CD14-positive monocyte (primary cell): ENCODE data around the gene ZDBF2. TPM values are rescaled to one million over a fixed set of nuclear protein-coding genes. Genes with fewer than 3 reads are reported as not detected.

ENCODE experiments used
- DNase-seq, 3 donors: peaks; one replicate each; pipeline ENCODE4 v3.0.0-alpha.2; 2011 to 2022
- H2AFZ ChIP-seq: 2 replicates; pipeline ENCODE4 v1.6.0; 2012; ENCODE audit warnings: mild to moderate bottlenecking, low read depth, low read length, inconsistent platforms; ENCODE audit not compliant: insufficient read depth, poor library complexity, severe bottlenecking
- H3K27ac ChIP-seq, 2 donors: 1 replicate in 1 of 2; 2 replicates in 1 of 2; pipeline ENCODE4 v1.5.1; 2012 to 2013; ENCODE audit warnings: low read length in 2 of 2, control low read depth in 1 of 2, inconsistent platforms in 1 of 2, low read depth in 1 of 2, mild to moderate bottlenecking in 1 of 2
- H3K27me3 ChIP-seq, 2 donors: one replicate each; pipeline versions ENCODE4 v1.6.0 to v1.6.1; 2011 to 2013; ENCODE audit warnings: low read length in 2 of 2; ENCODE audit not compliant: control insufficient read depth in 2 of 2, insufficient read depth in 2 of 2
- H3K36me3 ChIP-seq, 2 donors: replicated peaks in 1 of 2; 1 replicate in 1 of 2; 2 replicates in 1 of 2; pipeline versions ENCODE4 v1.5.1 to v1.6.1; 2012 to 2013; ENCODE audit warnings: low read length in 2 of 2, control low read depth in 1 of 2, inconsistent platforms in 1 of 2, mild to moderate bottlenecking in 1 of 2; ENCODE audit not compliant: insufficient read depth in 2 of 2, control insufficient read depth in 1 of 2
- H3K4me1 ChIP-seq, 2 donors: 1 replicate in 1 of 2; 2 replicates in 1 of 2; pipeline versions ENCODE4 v1.5.1 to v1.6.1; 2012 to 2013; ENCODE audit warnings: low read length in 2 of 2, control low read depth in 1 of 2, inconsistent platforms in 1 of 2, mild to moderate bottlenecking in 1 of 2, moderate library complexity in 1 of 2; ENCODE audit not compliant: insufficient read depth in 2 of 2, control insufficient read depth in 1 of 2
- H3K4me2 ChIP-seq: replicated peaks from 2 replicates; pipeline ENCODE3; 2012; ENCODE audit warnings: low read length, moderate library complexity, mild to moderate bottlenecking; ENCODE audit not compliant: poor library complexity, severe bottlenecking; ENCODE audit errors: extremely low read depth
- H3K4me3 ChIP-seq, 3 experiments: fragments of 200-600 bp in 1 of 3; sonication (generic) in 1 of 3; replicated peaks in 1 of 3; 1 replicate in 2 of 3; 2 replicates in 1 of 3; pipeline ENCODE4 v1.5.1; 2011 to 2013; ENCODE audit warnings: low read length in 3 of 3, mild to moderate bottlenecking in 3 of 3, control low read depth in 2 of 3, low read depth in 2 of 3, inconsistent platforms in 1 of 3, moderate library complexity in 1 of 3
- H3K79me2 ChIP-seq: 2 replicates; pipeline ENCODE4 v1.6.0; 2012; ENCODE audit warnings: mild to moderate bottlenecking, control low read depth, inconsistent platforms, low read length, moderate library complexity; ENCODE audit not compliant: insufficient read depth
- H3K9ac ChIP-seq: 2 replicates; pipeline ENCODE4 v1.6.0; 2017; ENCODE audit warnings: low read length, mild to moderate bottlenecking; ENCODE audit not compliant: insufficient read depth, poor library complexity, severe bottlenecking
- H3K9me3 ChIP-seq, 2 donors: replicated peaks in 1 of 2; 1 replicate in 1 of 2; 2 replicates in 1 of 2; pipeline versions ENCODE4 v1.5.1 to v1.6.1; 2012 to 2013; ENCODE audit warnings: low read length in 2 of 2, control low read depth in 1 of 2; ENCODE audit not compliant: control insufficient read depth in 1 of 2, insufficient read depth in 1 of 2
- H4K20me1 ChIP-seq: 2 replicates; pipeline ENCODE4 v1.6.0; 2012; ENCODE audit warnings: mild to moderate bottlenecking, low read length, control low read depth, moderate library complexity; ENCODE audit not compliant: insufficient read depth
- H3K27ac Mint-ChIP-seq, 7 donors: one replicate each; pipeline ENCODE4 v1.8.0; 2020; ENCODE audit warnings: mild to moderate bottlenecking in 7 of 7, mixed read lengths in 7 of 7, moderate library complexity in 6 of 7, inconsistent platforms in 2 of 7
- H3K27me3 Mint-ChIP-seq, 3 donors: one replicate each; pipeline ENCODE4 v1.8.0; 2021 to 2022; ENCODE audit warnings: low read depth in 3 of 3, mild to moderate bottlenecking in 3 of 3, mixed read lengths in 3 of 3, moderate library complexity in 3 of 3, inconsistent platforms in 1 of 3
- H3K36me3 Mint-ChIP-seq, 2 donors: one replicate each; pipeline ENCODE4 v1.8.0; 2020; ENCODE audit warnings: mixed read lengths in 2 of 2, inconsistent platforms in 1 of 2, mild to moderate bottlenecking in 1 of 2
- H3K4me1 Mint-ChIP-seq: one replicate; pipeline ENCODE4 v1.8.0; 2020; ENCODE audit warnings: mild to moderate bottlenecking, mixed read lengths
- H3K4me3 Mint-ChIP-seq, 2 donors: one replicate each; pipeline ENCODE4 v1.8.0; 2020; ENCODE audit warnings: mild to moderate bottlenecking in 2 of 2, mixed read lengths in 2 of 2, moderate library complexity in 1 of 2
- H3K9me3 Mint-ChIP-seq, 7 donors: one replicate each; pipeline ENCODE4 v1.8.0; 2020 to 2022; ENCODE audit warnings: mixed read lengths in 7 of 7, mild to moderate bottlenecking in 6 of 7, moderate library complexity in 6 of 7, inconsistent platforms in 2 of 7
- CTCF ChIP-seq: fragments of 200-600 bp; IDR thresholded peaks from one replicate; pipeline ENCODE4 v1.8.0; 2022; ENCODE audit warnings: antibody characterized with exemption, mild to moderate bottlenecking
- whole genome bisulfite sequencing: methylation state at CpG from one replicate; pipeline ENCODE4 v1.1.5; 2013; ENCODE audit warnings: missing lambda C conversion rate; ENCODE audit not compliant: insufficient coverage; 5-methylcytosine and 5-hydroxymethylcytosine counted together
- intact Hi-C, 2 donors: fragments of 100-400 bp; cut with micrococcal nuclease; formaldehyde crosslinking; loops; one replicate each; pipeline versions ENCODE4 v1.15.0 to v1.15.1; 2023
- polyA plus RNA-seq, 3 donors: library from polyadenylated mRNA; depleted of rRNA in 1 of 3; unstranded in 2 of 3; stranded (reverse) in 1 of 3; fragments of 300-500 nt in 2 of 3; fragments of >200 nt in 1 of 3; fragmentation: Illumina TruSeq in 2 of 3; gene quantifications; 1 replicate in 2 of 3; 2 replicates in 1 of 3; pipeline ENCODE4 v1.2.3, GENCODE V29; 2012 to 2021

The ZDBF2 gene
- polyA plus RNA-seq, 3 donors, result 0.16 to 0.18 TPM; not detected in 1

- H3K27ac Mint-ChIP-seq, result no peak overlapping the region
- no peak overlapping the region for H3K27ac ChIP-seq
- intact Hi-C loops, result no loop called here
- no peak overlapping the region for H2AFZ ChIP-seq
- peaks cover 0 to 15% (median 12%) of the 10 kb centered on the region in 7 donors for H3K9me3 Mint-ChIP-seq
- no peaks in the 10 kb centered on the region for H3K36me3 ChIP-seq
- no peaks in the 10 kb centered on the region for H3K4me1 ChIP-seq
- DNase-seq, result no peak
- H3K9me3 ChIP-seq, result peaks cover 0 to 10% of the 10 kb centered on the region in 2 donors
- no peak for TF ChIP-seq CTCF
- no peaks in the 10 kb centered on the region for H3K79me2 ChIP-seq
- H3K27me3 ChIP-seq, result no peaks in the 10 kb centered on the region
- no peaks in the 10 kb centered on the region for H3K36me3 Mint-ChIP-seq
- H3K4me1 Mint-ChIP-seq, result no peaks in the 10 kb centered on the region
- no peaks in the 10 kb centered on the region for H4K20me1 ChIP-seq
- no peak overlapping the region for H3K4me3 Mint-ChIP-seq
- no peak overlapping the region for H3K4me3 ChIP-seq
- H3K4me2 ChIP-seq, result no peak overlapping the region
- no peak overlapping the region for H3K9ac ChIP-seq
- no CpG with 5 or more reads among the region's 3 CpGs for WGBS
- H3K27me3 Mint-ChIP-seq, result peaks cover 0 to 1% (median 0%) of the 10 kb centered on the region in 3 donors
Observed at GRCh38 chr2:206345606-206346005, 71.1 kb downstream of the ZDBF2 start.

GRCh38 chr2:206349375-206349774, 74.9 kb downstream of the ZDBF2 start:
- no peak overlapping the region for H3K4me2 ChIP-seq
- H3K9me3 ChIP-seq, result peaks cover 0 to 4% of the 10 kb centered on the region in 2 donors
- no peaks in the 10 kb centered on the region for H3K4me1 ChIP-seq
- Mint-ChIP-seq H3K27ac (no peak overlapping the region), H3K4me3 (no peak overlapping the region), H3K4me1 (no peaks in the 10 kb centered on the region), H3K27me3 (no peaks in the 10 kb centered on the region), H3K36me3 (no peaks in the 10 kb centered on the region), H3K9me3 (peaks cover 0 to 13% (median 8%) of the 10 kb centered on the region in 7 donors)
- H3K27ac ChIP-seq, result no peak overlapping the region
- no peak for TF ChIP-seq CTCF
- no peaks in the 10 kb centered on the region for H3K79me2 ChIP-seq
- no peaks in the 10 kb centered on the region for H3K36me3 ChIP-seq
- no peaks in the 10 kb centered on the region for H4K20me1 ChIP-seq
- no CpG with 5 or more reads among the region's 3 CpGs for WGBS
- no peak overlapping the region for H3K9ac ChIP-seq
- intact Hi-C loops, result no loop called here
- no peak overlapping the region for H3K4me3 ChIP-seq
- H3K27me3 ChIP-seq, result no peaks in the 10 kb centered on the region
- no peak for DNase-seq
- H2AFZ ChIP-seq, result no peak overlapping the region
